ENCODE results near the gene NABP2. TPM values are rescaled to one million over a fixed set of nuclear protein-coding genes. Genes with fewer than 3 reads are reported as not detected.

Gene NABP2
- 19.8 TPM for total RNA-seq (ENCODE audit: unreplicated experiment)
- long read RNA-seq, transcript NABP2-201 (7 exons, 1,417 nt): major isoform, 10 of 14 reads
- long read RNA-seq, partial matches to known transcripts: 0 of 14 reads
- long read RNA-seq, other reads (novel, unspliced or antisense): 1 of 14 reads

DNA sequence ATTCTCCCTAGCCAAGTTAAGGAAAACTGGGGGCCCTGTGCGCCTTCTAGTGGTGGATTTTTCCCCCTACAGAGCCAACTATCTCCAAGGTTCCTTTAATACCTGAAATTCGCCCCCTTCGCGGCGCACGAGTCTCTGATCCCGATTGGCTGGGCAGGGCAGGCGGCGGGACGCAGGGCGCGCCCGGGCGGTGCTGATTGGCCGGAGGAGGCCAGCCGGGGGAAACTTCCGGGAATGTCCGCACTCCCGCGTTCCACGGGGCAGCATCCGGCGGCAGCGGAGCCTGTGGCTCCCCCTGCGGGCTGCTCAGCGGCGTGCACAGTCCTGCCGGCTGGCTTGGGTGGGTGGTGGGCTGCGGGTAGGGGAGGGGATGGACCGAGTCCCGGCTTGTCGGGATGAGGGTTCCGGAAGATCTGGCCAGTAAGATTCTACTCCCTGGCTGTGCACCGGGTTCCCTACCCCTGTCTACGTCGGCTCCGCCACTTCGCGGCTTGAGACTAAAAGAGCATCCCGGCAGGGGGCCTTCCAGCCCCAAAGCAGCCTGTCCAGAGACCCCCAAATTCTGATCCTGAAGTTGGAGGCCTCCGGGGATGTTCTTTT lies at the start of gene NABP2:
Gene NABP2, plus strand, starts transcription at position 241 of the 600 bp plus-strand sequence. CDS start 515 bp downstream, outside the sequence.
- peaks cover 4% of the 10 kb centered on the region for H3K36me3 Mint-ChIP-seq (ENCODE audit: low read depth, unreplicated experiment)
- peaks cover 39% of the 10 kb centered on the region for H3K4me1 Mint-ChIP-seq (ENCODE audit: unreplicated experiment)
- H3K27me3 Mint-ChIP-seq (ENCODE audit: unreplicated experiment): peaks cover 10% of the 10 kb centered on the region
- peak within 1 kb of the TSS; percentile 90 for H3K27ac Mint-ChIP-seq (ENCODE audit: unreplicated experiment)
- peak within 1 kb of the TSS; percentile 76 for H3K4me3 Mint-ChIP-seq (ENCODE audit: unreplicated experiment)
- H3K9me3 Mint-ChIP-seq (ENCODE audit: unreplicated experiment): no peaks in the 10 kb centered on the region
- peak; percentile 99 for DNase-seq (ENCODE audit: low spot score)
- TF ChIP-seq, protein P1, sequence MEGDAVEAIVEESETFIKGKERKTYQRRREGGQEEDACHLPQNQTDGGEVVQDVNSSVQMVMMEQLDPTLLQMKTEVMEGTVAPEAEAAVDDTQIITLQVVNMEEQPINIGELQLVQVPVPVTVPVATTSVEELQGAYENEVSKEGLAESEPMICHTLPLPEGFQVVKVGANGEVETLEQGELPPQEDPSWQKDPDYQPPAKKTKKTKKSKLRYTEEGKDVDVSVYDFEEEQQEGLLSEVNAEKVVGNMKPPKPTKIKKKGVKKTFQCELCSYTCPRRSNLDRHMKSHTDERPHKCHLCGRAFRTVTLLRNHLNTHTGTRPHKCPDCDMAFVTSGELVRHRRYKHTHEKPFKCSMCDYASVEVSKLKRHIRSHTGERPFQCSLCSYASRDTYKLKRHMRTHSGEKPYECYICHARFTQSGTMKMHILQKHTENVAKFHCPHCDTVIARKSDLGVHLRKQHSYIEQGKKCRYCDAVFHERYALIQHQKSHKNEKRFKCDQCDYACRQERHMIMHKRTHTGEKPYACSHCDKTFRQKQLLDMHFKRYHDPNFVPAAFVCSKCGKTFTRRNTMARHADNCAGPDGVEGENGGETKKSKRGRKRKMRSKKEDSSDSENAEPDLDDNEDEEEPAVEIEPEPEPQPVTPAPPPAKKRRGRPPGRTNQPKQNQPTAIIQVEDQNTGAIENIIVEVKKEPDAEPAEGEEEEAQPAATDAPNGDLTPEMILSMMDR (IDR thresholded peaks at IDR 0.05; ENCODE audit: unreplicated experiment): peak; percentile 86

DNA sequence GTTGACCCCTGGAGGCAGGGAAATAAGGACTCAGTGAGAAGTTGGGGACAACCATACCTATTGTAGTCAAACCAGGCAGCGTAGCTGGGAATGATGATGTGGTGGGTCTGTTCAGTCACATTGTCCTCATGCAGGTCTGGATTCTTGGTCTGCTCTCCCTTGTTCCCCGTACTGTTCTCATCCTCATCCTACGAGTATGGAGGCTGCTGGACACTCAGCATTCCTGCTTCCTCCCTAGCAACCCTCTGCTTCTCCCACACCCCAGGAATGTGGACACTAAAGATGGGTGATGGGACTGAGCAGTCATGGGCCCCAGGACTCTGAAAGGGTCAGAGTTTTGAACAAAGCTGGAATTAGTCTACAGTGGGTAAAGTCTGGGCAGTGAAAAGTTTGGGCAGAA lies 45.8 kb upstream of the NABP2 start:
- no peaks in the 10 kb centered on the region for H3K4me1 Mint-ChIP-seq (ENCODE audit: unreplicated experiment)
- H3K9me3 Mint-ChIP-seq (ENCODE audit: unreplicated experiment): no peaks in the 10 kb centered on the region
- H3K27me3 Mint-ChIP-seq (ENCODE audit: unreplicated experiment): peaks cover 7% of the 10 kb centered on the region
- no peak overlapping the region for H3K4me3 Mint-ChIP-seq (ENCODE audit: unreplicated experiment)
- TF ChIP-seq, protein P1 (IDR thresholded peaks at IDR 0.05; ENCODE audit: unreplicated experiment): no peak
- no peak for DNase-seq (ENCODE audit: low spot score)
- no peak overlapping the region for H3K27ac Mint-ChIP-seq (ENCODE audit: unreplicated experiment)
- H3K36me3 Mint-ChIP-seq (ENCODE audit: low read depth, unreplicated experiment): peaks cover 58% of the 10 kb centered on the region

DNA sequence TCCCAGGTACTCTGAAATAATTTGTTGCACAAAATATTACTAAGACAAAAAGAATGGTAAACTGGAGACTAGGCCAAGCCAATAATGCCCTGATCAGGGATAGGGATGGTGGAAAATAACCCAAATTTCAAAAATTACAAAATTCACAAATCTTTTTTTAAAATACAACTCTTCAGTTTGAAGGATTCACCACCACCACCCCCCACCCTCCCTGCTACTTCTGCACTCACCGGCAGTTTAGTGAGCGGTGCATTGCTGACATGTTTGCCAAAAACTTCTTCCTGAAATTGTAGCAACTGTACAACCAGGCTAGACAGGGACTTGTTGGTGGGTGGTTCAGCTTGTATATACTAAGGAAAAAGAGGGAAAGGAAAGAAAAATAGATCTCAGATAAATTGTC lies 37.2 kb upstream of the NABP2 start:
- Mint-ChIP-seq H3K36me3 (ENCODE audit: low read depth, unreplicated experiment) (peaks cover 29% of the 10 kb centered on the region), H3K4me1 (ENCODE audit: unreplicated experiment) (peaks cover 31% of the 10 kb centered on the region), H3K9me3 (ENCODE audit: unreplicated experiment) (no peaks in the 10 kb centered on the region), H3K4me3 (ENCODE audit: unreplicated experiment) (no peak overlapping the region), H3K27me3 (ENCODE audit: unreplicated experiment) (peaks cover 25% of the 10 kb centered on the region), H3K27ac (ENCODE audit: unreplicated experiment) (no peak overlapping the region)
- no peak for DNase-seq (ENCODE audit: low spot score)
- TF ChIP-seq, protein P1 (IDR thresholded peaks at IDR 0.05; ENCODE audit: unreplicated experiment): no peak

DNA sequence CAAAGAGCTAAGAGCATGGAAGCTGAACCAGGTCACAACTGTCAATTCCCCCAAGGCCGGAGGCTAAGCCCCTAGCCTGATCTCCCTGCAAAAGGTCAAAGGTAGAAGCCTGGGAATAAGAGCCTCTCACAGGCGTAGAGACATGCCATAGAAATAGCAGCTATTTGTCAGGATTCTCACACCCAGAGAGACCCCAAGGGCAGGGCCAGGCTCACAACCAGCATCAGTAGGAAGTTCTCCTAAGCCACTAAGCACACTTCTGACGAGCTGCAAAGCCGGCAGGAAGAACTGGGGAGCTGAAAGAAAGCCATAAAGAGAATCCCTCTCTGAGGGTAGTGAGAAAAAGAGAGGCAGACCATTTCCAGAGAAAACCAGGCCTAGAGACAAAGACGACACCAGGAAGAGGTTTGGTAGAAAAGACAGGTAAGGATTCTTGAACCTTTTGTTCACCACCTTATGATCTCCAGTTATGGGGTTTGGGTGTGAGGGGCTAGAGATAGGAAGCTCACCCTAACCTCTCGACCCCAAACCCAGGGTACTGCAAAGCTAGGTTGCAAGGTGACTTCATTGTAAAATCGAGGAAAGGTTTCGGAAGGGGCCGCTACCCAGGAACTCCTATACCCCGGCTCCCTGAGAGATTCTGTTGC lies 35.9 kb upstream of the NABP2 start:
- peak overlapping the region; percentile 81 for H3K27ac Mint-ChIP-seq (ENCODE audit: unreplicated experiment)
- H3K9me3 Mint-ChIP-seq (ENCODE audit: unreplicated experiment): no peaks in the 10 kb centered on the region
- peaks cover 32% of the 10 kb centered on the region for H3K36me3 Mint-ChIP-seq (ENCODE audit: low read depth, unreplicated experiment)

More for the DNA sequence above, 35.9 kb upstream of the NABP2 start:
- Mint-ChIP-seq H3K4me3 (ENCODE audit: unreplicated experiment) (peak overlapping the region; percentile 96), H3K27me3 (ENCODE audit: unreplicated experiment) (peaks cover 28% of the 10 kb centered on the region), H3K4me1 (ENCODE audit: unreplicated experiment) (peaks cover 33% of the 10 kb centered on the region)
- DNase-seq (ENCODE audit: low spot score): no peak
- TF ChIP-seq, protein P1 (IDR thresholded peaks at IDR 0.05; ENCODE audit: unreplicated experiment): no peak

Measured in endothelial cell (in vitro differentiated cells).